Measurements from ENCODE around the gene GGA2.

- TF ChIP-seq, protein P1, sequence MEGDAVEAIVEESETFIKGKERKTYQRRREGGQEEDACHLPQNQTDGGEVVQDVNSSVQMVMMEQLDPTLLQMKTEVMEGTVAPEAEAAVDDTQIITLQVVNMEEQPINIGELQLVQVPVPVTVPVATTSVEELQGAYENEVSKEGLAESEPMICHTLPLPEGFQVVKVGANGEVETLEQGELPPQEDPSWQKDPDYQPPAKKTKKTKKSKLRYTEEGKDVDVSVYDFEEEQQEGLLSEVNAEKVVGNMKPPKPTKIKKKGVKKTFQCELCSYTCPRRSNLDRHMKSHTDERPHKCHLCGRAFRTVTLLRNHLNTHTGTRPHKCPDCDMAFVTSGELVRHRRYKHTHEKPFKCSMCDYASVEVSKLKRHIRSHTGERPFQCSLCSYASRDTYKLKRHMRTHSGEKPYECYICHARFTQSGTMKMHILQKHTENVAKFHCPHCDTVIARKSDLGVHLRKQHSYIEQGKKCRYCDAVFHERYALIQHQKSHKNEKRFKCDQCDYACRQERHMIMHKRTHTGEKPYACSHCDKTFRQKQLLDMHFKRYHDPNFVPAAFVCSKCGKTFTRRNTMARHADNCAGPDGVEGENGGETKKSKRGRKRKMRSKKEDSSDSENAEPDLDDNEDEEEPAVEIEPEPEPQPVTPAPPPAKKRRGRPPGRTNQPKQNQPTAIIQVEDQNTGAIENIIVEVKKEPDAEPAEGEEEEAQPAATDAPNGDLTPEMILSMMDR (IDR thresholded peaks at IDR 0.05): no peak
- TF ChIP-seq POLR2A (IDR thresholded peaks at IDR 0.05) (no peak), EP300 (IDR thresholded peaks at IDR 0.05) (no peak)
Measured at GRCh38 chr16:23534868-23535860, 24.9 kb upstream of the GGA2 start.
